ENCODE measurements around the gene HIRA.

- TF ChIP-seq EP300 (IDR thresholded peaks at IDR 0.05; ENCODE audit: low read depth): no peak
- TF ChIP-seq, protein P1, sequence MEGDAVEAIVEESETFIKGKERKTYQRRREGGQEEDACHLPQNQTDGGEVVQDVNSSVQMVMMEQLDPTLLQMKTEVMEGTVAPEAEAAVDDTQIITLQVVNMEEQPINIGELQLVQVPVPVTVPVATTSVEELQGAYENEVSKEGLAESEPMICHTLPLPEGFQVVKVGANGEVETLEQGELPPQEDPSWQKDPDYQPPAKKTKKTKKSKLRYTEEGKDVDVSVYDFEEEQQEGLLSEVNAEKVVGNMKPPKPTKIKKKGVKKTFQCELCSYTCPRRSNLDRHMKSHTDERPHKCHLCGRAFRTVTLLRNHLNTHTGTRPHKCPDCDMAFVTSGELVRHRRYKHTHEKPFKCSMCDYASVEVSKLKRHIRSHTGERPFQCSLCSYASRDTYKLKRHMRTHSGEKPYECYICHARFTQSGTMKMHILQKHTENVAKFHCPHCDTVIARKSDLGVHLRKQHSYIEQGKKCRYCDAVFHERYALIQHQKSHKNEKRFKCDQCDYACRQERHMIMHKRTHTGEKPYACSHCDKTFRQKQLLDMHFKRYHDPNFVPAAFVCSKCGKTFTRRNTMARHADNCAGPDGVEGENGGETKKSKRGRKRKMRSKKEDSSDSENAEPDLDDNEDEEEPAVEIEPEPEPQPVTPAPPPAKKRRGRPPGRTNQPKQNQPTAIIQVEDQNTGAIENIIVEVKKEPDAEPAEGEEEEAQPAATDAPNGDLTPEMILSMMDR (IDR thresholded peaks at IDR 0.05): no peak
- no peak for TF ChIP-seq POLR2A (IDR thresholded peaks at IDR 0.05)
- no peak for TF ChIP-seq POLR2AphosphoS5 (IDR thresholded peaks at IDR 0.05)
These were observed 58.1 kb downstream of the HIRA start for GRCh38 chr22:19373450-19373849.

Data from transverse colon (tissue), 4 donors.